ENCODE data around the gene SLC12A8.

GRCh38 chr3:125188955-125189354, 23.6 kb downstream of the SLC12A8 start:
- no peak for TF ChIP-seq PBX3 (CRISPR knock-in tag; IDR thresholded peaks at IDR 0.05; ENCODE audit: borderline replicate concordance)
- TF ChIP-seq RAD51 (IDR thresholded peaks at IDR 0.05; ENCODE audit: borderline replicate concordance), result no peak
- no peak for TF ChIP-seq ZFP82 (CRISPR knock-in tag; IDR thresholded peaks at IDR 0.05; ENCODE audit: borderline replicate concordance)
- no peak for TF ChIP-seq POLR2AphosphoS5 (IDR thresholded peaks at IDR 0.05; ENCODE audit: low read depth, low read length)
- TF ChIP-seq ZNF550 (CRISPR knock-in tag; IDR thresholded peaks at IDR 0.05; ENCODE audit: borderline replicate concordance), result no peak
- no peak for TF ChIP-seq MED13 (CRISPR knock-in tag; IDR thresholded peaks at IDR 0.05)
- no peak for TF ChIP-seq KDM5B (CRISPR knock-in tag; IDR thresholded peaks at IDR 0.05; ENCODE audit: borderline replicate concordance)
- TF ChIP-seq CTCF (CRISPR knock-in tag; IDR thresholded peaks at IDR 0.05), result no peak
- no peak for TF ChIP-seq MEIS2 (CRISPR knock-in tag; IDR thresholded peaks at IDR 0.05)
- no peak for TF ChIP-seq ZNF253 (CRISPR knock-in tag; IDR thresholded peaks at IDR 0.05; ENCODE audit: borderline replicate concordance)
- TF ChIP-seq CBX5 (CRISPR knock-in tag; IDR thresholded peaks at IDR 0.05; ENCODE audit: borderline replicate concordance), result no peak
- TF ChIP-seq CREB1 (IDR thresholded peaks at IDR 0.05), result no peak
- TF ChIP-seq CREB1 (CRISPR knock-in tag; IDR thresholded peaks at IDR 0.05), result no peak
- no peak for TF ChIP-seq ZBTB33 (CRISPR knock-in tag; IDR thresholded peaks at IDR 0.05)
- no peak for TF ChIP-seq KLF13 (CRISPR knock-in tag; IDR thresholded peaks at IDR 0.05)

Measured in HepG2 (cell line).